ENCODE data around the gene DCAF5.

The DCAF5 gene

GRCh38 chr14:69013943-69014782, 138.8 kb downstream of the DCAF5 start:
- no peaks in the 10 kb centered on the region for H3K4me1 ChIP-seq (ENCODE audit: control insufficient read depth, insufficient read depth, low read length)
- no peaks in the 10 kb centered on the region for H3K36me3 ChIP-seq (ENCODE audit: control insufficient read depth, insufficient read depth, low read length)
- H3K27ac ChIP-seq (ENCODE audit: low read depth, low read length), result no peak overlapping the region
- no peak overlapping the region for H3K4me3 ChIP-seq (ENCODE audit: low read length)
- no peak overlapping the region for H3K9ac ChIP-seq (ENCODE audit: low read length)
- H3K27me3 ChIP-seq (ENCODE audit: control insufficient read depth, insufficient read depth, low read length), result no peaks in the 10 kb centered on the region

DNA sequence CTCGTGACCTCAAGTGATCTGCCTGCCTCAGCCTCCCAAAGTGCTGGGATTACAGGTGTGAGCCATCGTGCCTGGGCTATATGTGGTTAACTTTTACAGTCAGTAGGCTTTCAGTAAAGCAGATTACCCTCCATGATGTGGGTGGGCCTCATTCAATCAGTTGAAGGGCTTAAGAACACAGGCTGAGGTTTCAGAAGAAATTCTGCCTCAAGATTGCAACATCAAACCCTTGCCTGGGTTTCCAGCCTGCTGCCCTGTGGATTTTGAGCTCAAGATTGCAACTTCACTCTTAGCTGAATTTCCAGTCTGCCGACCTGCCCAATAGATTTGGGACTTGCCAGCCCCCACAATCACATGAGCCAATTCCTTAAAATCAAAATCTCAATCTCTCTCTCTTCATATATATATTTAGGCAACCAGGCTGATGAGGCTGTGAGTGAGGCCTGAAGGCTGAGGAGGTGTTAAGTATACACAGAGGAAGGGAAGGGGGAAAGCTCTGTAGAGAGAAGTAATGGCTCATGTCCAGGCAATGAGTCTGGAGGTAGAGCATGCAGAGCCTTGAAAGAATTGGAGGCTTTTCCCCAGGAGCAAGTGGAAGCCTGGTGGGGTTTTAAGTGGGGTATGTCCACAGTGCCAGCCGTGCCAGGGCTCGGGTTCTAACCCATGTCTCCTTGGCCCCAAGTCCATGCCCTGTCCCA, 140.5 kb downstream of the DCAF5 start:
- no peak overlapping the region for H3K9ac ChIP-seq (ENCODE audit: low read length)
- H3K27me3 ChIP-seq (ENCODE audit: control insufficient read depth, insufficient read depth, low read length), result no peaks in the 10 kb centered on the region
- no peak overlapping the region for H3K27ac ChIP-seq (ENCODE audit: low read depth, low read length)
- no peaks in the 10 kb centered on the region for H3K36me3 ChIP-seq (ENCODE audit: control insufficient read depth, insufficient read depth, low read length)
- no peak overlapping the region for H3K4me3 ChIP-seq (ENCODE audit: low read length)
- peaks cover 5% of the 10 kb centered on the region for H3K4me1 ChIP-seq (ENCODE audit: control insufficient read depth, insufficient read depth, low read length)

- Histone ChIP-seq H3K4me1 (ENCODE audit: control insufficient read depth, insufficient read depth, low read length) (peaks cover 9% of the 10 kb centered on the region), H3K27ac (ENCODE audit: low read depth, low read length) (no peak overlapping the region), H3K36me3 (ENCODE audit: control insufficient read depth, insufficient read depth, low read length) (no peaks in the 10 kb centered on the region), H3K27me3 (ENCODE audit: control insufficient read depth, insufficient read depth, low read length) (no peaks in the 10 kb centered on the region), H3K9ac (ENCODE audit: low read length) (no peak overlapping the region), H3K4me3 (ENCODE audit: low read length) (no peak overlapping the region)
Observed at GRCh38 chr14:69010648-69011047, 142.3 kb downstream of the DCAF5 start.

- no peak overlapping the region for H3K4me3 ChIP-seq (ENCODE audit: low read length)
- H3K36me3 ChIP-seq (ENCODE audit: control insufficient read depth, insufficient read depth, low read length), result no peaks in the 10 kb centered on the region
- peak overlapping the region; percentile 40 for H3K27ac ChIP-seq (ENCODE audit: low read depth, low read length)
- H3K27me3 ChIP-seq (ENCODE audit: control insufficient read depth, insufficient read depth, low read length), result no peaks in the 10 kb centered on the region
- no peak overlapping the region for H3K9ac ChIP-seq (ENCODE audit: low read length)
- peaks cover 20% of the 10 kb centered on the region for H3K4me1 ChIP-seq (ENCODE audit: control insufficient read depth, insufficient read depth, low read length)
Observed at GRCh38 chr14:69008421-69008884, 144.5 kb downstream of the DCAF5 start.

DNA sequence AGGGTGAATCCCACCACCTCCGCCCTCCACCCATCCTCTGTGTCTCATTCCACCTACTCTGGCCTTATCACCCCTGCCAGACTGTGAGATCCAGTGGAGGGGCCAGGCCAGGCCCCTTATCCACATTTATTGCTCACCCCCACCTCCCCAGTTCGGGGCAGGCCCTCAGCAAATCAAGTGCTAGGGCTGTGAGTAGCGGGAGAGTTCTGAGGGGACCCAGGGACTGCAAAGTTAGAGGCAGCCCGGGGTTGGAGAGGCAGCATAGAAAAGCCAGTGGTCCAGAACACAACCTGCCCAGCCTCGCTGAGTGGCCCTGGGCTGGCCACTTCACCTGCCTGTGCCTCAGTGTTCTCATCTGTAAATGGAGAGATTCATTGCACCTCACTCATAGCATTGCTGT, 146.6 kb downstream of the DCAF5 start:
- H3K9ac ChIP-seq (ENCODE audit: low read length), result no peak overlapping the region
- H3K27me3 ChIP-seq (ENCODE audit: control insufficient read depth, insufficient read depth, low read length), result no peaks in the 10 kb centered on the region

GRCh38 chr14:69005432-69006148, 147.3 kb downstream of the DCAF5 start:
- H3K4me3 ChIP-seq (ENCODE audit: low read length), result no peak overlapping the region
- no peaks in the 10 kb centered on the region for H3K27me3 ChIP-seq (ENCODE audit: control insufficient read depth, insufficient read depth, low read length)
- H3K4me1 ChIP-seq (ENCODE audit: control insufficient read depth, insufficient read depth, low read length), result peaks cover 20% of the 10 kb centered on the region
- H3K36me3 ChIP-seq (ENCODE audit: control insufficient read depth, insufficient read depth, low read length), result no peaks in the 10 kb centered on the region
- H3K27ac ChIP-seq (ENCODE audit: low read depth, low read length), result peak overlapping the region; percentile 46
- H3K9ac ChIP-seq (ENCODE audit: low read length), result no peak overlapping the region

More for the DNA sequence above, 146.6 kb downstream of the DCAF5 start:
- Histone ChIP-seq H3K4me3 (ENCODE audit: low read length) (no peak overlapping the region), H3K27ac (ENCODE audit: low read depth, low read length) (peak overlapping the region; percentile 46), H3K36me3 (ENCODE audit: control insufficient read depth, insufficient read depth, low read length) (no peaks in the 10 kb centered on the region), H3K4me1 (ENCODE audit: control insufficient read depth, insufficient read depth, low read length) (peaks cover 20% of the 10 kb centered on the region)

- H3K9ac ChIP-seq (ENCODE audit: low read length), result no peak overlapping the region
- no peak overlapping the region for H3K4me3 ChIP-seq (ENCODE audit: low read length)
- peaks cover 20% of the 10 kb centered on the region for H3K4me1 ChIP-seq (ENCODE audit: control insufficient read depth, insufficient read depth, low read length)
- H3K36me3 ChIP-seq (ENCODE audit: control insufficient read depth, insufficient read depth, low read length), result no peaks in the 10 kb centered on the region
- no peak overlapping the region for H3K27ac ChIP-seq (ENCODE audit: low read depth, low read length)
- H3K27me3 ChIP-seq (ENCODE audit: control insufficient read depth, insufficient read depth, low read length), result no peaks in the 10 kb centered on the region
Observed at GRCh38 chr14:69004731-69005431, 148.0 kb downstream of the DCAF5 start.

GRCh38 chr14:69003626-69004025, 149.3 kb downstream of the DCAF5 start:
- no peaks in the 10 kb centered on the region for H3K27me3 ChIP-seq (ENCODE audit: control insufficient read depth, insufficient read depth, low read length)

DNA sequence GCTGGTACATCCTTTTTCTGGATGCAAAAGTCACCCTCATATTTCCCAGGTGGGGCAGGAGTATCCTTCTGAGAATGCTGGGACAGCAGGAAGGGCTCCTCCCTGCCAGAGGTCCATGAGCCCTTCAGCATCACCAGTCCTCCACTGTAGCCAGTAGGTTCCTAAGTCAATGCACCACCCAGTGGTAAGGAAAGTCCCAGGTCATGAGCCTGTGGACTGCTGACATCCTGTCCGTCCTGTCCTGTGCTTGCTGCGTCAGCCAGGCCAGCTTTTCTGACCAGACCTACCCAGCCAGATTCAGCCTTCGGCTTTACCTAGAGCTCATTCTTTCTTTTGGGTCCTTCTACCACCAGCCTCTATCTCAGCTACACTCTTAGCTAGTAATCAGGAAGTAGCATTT, 150.8 kb downstream of the DCAF5 start:
- Histone ChIP-seq H3K27ac (ENCODE audit: low read depth, low read length) (no peak overlapping the region), H3K4me3 (ENCODE audit: low read length) (no peak overlapping the region), H3K4me1 (ENCODE audit: control insufficient read depth, insufficient read depth, low read length) (peaks cover 15% of the 10 kb centered on the region), H3K9ac (ENCODE audit: low read length) (no peak overlapping the region), H3K27me3 (ENCODE audit: control insufficient read depth, insufficient read depth, low read length) (peaks cover 2% of the 10 kb centered on the region), H3K36me3 (ENCODE audit: control insufficient read depth, insufficient read depth, low read length) (no peaks in the 10 kb centered on the region)

More at GRCh38 chr14:69003626-69004025, 149.3 kb downstream of the DCAF5 start:
- no peaks in the 10 kb centered on the region for H3K36me3 ChIP-seq (ENCODE audit: control insufficient read depth, insufficient read depth, low read length)
- H3K4me3 ChIP-seq (ENCODE audit: low read length), result no peak overlapping the region
- no peak overlapping the region for H3K27ac ChIP-seq (ENCODE audit: low read depth, low read length)
- H3K4me1 ChIP-seq (ENCODE audit: control insufficient read depth, insufficient read depth, low read length), result peaks cover 19% of the 10 kb centered on the region
- no peak overlapping the region for H3K9ac ChIP-seq (ENCODE audit: low read length)

GRCh38 chr14:69001375-69001774, 151.5 kb downstream of the DCAF5 start:
- Histone ChIP-seq H3K27me3 (ENCODE audit: control insufficient read depth, insufficient read depth, low read length) (peaks cover 2% of the 10 kb centered on the region), H3K4me1 (ENCODE audit: control insufficient read depth, insufficient read depth, low read length) (peaks cover 15% of the 10 kb centered on the region), H3K9ac (ENCODE audit: low read length) (no peak overlapping the region), H3K36me3 (ENCODE audit: control insufficient read depth, insufficient read depth, low read length) (no peaks in the 10 kb centered on the region), H3K4me3 (ENCODE audit: low read length) (no peak overlapping the region), H3K27ac (ENCODE audit: low read depth, low read length) (no peak overlapping the region)
